ENCODE results near the gene ENTPD8.
"Not testable (repeated sequence)": the region's sequence is repeated elsewhere in the genome, so short reads cannot be mapped to it uniquely, and the experiment has no call there.

ENTPD8 gene

DNA sequence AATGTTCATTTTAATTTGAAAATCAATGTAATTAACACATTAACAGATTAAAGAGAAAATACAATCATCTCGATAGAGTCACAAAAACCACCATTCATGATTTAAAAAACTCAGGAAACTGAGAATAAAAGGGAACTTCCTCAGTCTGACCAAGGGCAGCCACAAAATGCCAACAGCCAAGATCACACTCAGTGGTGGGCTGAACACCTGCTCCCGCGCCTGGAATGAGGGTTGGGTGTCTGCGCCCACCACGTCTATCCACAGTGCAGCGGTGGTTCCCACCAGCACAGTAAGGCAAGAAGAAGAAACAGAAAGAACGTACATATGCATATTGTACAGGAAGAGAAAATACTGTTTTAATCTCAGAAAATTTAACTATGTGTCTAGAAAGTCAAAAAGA, 29.6 kb upstream of the ENTPD8 start:
- DNase-seq (ENCODE audit: insufficient read length) (no peak), FAIRE-seq (no peak)
- TF ChIP-seq TAF1 (IDR thresholded peaks at IDR 0.05; ENCODE audit: borderline replicate concordance, low read depth, low read length) (no peak), POLR2AphosphoS5 (IDR thresholded peaks at IDR 0.05; ENCODE audit: low read depth, low read length) (no peak)

DNA sequence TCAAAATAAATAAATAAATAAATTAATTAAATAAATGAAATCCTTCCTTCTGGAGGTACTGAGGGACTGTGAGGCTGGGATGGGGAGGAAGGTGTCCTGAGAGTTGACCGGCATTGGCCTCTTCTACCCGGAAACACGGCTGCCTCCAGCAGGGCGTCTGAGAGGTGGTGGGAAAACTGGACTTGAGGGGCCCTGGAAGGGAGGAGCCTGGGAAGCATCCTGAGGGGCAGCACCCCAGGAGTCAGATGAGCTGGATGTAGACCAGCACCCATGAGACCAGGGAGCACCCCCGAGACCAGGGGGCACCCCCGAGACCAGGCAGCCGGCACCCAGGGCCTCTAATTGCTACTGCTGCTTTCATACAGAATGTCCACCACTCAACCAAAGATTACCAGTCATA, 26.7 kb upstream of the ENTPD8 start:
- FAIRE-seq (no peak), DNase-seq (ENCODE audit: insufficient read length) (no peak)
- TF ChIP-seq POLR2AphosphoS5 (IDR thresholded peaks at IDR 0.05; ENCODE audit: low read depth, low read length) (no peak), TAF1 (IDR thresholded peaks at IDR 0.05; ENCODE audit: borderline replicate concordance, low read depth, low read length) (no peak), POLR2A (IDR thresholded peaks at IDR 0.05; ENCODE audit: low read depth, low read length) (no peak)

DNA sequence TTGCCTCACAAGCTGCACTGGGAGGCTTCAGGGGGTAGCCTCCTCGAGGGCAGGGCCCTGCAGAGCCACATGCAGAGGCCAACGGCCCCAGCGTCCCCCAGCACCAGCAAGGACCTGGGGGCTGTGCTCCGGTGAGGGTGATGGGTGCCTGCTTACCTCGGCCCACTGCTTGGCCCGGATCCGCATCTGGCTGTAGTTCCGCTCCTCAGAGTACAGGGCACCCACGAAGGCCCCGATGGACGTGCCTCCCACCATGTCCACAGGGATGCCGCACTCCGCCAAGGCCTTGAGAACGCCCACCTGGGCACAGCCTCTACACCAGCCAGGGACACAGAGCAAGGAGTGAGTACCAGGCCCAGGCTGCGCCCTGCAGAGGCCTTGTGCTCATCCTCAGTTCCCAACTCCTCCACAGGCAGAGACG, 26.0 kb upstream of the ENTPD8 start:
- TF ChIP-seq TAF1 (IDR thresholded peaks at IDR 0.05; ENCODE audit: borderline replicate concordance, low read depth, low read length) (no peak), POLR2A (IDR thresholded peaks at IDR 0.05; ENCODE audit: low read depth, low read length) (no peak), POLR2AphosphoS5 (IDR thresholded peaks at IDR 0.05; ENCODE audit: low read depth, low read length) (no peak)
- FAIRE-seq (no peak), DNase-seq (ENCODE audit: insufficient read length) (no peak)

DNA sequence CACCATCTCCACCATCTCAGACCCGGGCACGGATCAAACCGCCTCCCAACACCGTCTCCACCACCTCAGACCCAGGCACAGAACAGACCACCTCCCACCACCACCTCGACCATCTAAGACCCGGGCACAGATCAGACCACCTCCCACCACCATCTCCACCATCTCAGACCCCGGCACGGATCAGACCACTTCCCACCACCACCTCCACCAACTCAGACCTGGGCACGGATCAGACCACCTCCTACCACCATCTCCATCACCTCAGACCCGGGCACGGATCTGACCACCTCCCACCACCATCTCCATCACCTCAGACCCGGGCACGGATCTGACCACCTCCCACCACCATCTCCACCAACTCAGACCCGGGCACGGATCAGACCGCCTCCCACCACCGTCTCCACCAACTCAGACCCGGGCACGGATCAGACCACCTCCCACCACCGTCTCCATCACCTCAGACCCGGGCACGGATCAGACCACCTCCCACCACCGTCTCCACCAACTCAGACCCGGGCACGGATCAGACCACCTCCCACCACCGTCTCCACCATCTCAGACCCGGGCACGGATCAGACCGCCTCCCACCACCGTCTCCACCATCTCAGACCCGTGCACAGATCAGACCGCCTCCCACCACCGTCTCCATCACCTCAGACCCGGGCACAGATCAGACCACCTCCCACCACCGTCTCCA, 25.4 kb upstream of the ENTPD8 start:
- DNase-seq (ENCODE audit: insufficient read length); FAIRE-seq: not testable (repeated sequence)

GRCh38 chr9:137465720-137466388, 24.7 kb upstream of the ENTPD8 start:
- TF ChIP-seq TAF1 (IDR thresholded peaks at IDR 0.05; ENCODE audit: borderline replicate concordance, low read depth, low read length), result no peak
- TF ChIP-seq POLR2A (IDR thresholded peaks at IDR 0.05; ENCODE audit: low read depth, low read length), result no peak
- no peak for TF ChIP-seq POLR2AphosphoS5 (IDR thresholded peaks at IDR 0.05; ENCODE audit: low read depth, low read length)
- DNase-seq (ENCODE audit: insufficient read length), result no peak
- no peak for FAIRE-seq

DNA sequence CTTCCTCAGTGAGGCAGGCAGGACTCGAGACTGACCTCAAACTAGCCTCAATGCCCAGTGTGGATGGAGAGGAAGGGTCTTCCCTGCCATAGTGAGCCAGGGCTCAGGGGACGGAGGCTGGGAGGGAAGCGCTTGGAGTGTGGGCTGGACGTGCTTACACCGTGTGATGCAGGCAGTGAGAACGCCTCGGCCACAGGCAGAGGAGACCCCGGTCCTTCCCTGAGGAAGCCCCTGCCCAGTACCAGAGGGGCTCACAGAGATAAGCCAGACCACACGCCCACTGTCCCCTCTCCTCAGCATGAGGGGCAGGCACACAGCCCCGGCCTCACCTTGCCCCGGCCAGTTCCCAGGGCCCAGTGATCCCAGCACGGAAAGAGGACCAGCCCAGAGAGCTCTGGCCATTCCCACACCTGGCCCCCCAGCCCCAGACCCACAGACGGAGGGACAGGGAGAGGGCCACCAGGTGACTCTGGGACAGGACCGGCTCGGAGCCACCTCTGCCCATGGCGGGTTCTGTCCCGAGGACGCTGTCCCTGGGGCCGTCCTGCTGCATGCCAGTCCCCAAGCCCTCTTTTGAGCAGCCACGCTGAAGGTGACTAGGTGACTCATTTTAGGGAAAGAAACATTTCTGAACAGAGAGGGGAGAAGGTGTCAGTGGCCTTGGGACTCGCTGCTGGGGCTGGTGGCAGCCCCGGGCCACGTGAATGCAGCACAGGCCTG, 24.0 kb upstream of the ENTPD8 start:
- FAIRE-seq, result no peak
- DNase-seq (ENCODE audit: insufficient read length), result no peak
- TF ChIP-seq POLR2A (IDR thresholded peaks at IDR 0.05; ENCODE audit: low read depth, low read length) (no peak), TAF1 (IDR thresholded peaks at IDR 0.05; ENCODE audit: borderline replicate concordance, low read depth, low read length) (no peak), POLR2AphosphoS5 (IDR thresholded peaks at IDR 0.05; ENCODE audit: low read depth, low read length) (no peak)

DNA sequence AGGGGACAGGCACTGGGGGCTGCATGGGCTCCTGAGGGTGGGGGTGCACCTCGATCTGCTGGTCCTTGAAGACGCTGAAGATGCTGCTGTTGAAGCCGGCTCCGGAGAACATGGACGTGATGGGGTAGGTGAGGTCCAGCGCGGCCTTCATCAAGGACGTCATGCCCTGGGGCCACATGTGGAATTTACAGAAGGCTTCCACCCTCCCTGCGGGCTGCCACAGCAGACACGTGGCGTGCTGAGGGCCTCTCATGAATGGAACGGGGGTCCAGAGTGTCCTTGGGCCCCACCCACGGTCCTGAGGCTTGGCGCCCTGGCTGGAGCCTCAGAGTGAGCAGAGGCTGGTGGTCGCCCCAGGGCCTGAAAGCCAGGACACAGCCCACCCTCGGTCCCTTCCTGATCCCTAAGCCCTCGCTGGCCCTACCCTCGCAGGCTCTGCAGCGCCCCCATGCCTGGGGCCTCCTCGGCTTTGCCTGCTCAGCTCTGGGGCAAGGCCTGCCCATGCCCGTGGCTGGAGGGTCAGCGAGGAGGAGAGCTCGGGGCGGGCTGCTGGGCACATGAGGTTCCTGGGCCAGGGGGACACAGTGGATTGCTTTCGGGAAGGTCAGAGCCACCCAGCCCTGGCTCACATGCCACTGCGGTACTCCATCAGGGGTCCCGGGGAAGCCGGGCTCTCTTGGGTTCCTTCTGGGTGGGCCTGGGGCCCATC, 23.3 kb upstream of the ENTPD8 start:
- no peak for TF ChIP-seq TAF1 (IDR thresholded peaks at IDR 0.05; ENCODE audit: borderline replicate concordance, low read depth, low read length)
- no peak for TF ChIP-seq POLR2AphosphoS5 (IDR thresholded peaks at IDR 0.05; ENCODE audit: low read depth, low read length)
- no peak for TF ChIP-seq POLR2A (IDR thresholded peaks at IDR 0.05; ENCODE audit: low read depth, low read length)
- no peak for DNase-seq (ENCODE audit: insufficient read length)
- FAIRE-seq, result no peak

GRCh38 chr9:137463931-137464290, 22.8 kb upstream of the ENTPD8 start:
- DNase-seq (ENCODE audit: insufficient read length) (no peak), FAIRE-seq (no peak)
- no peak for TF ChIP-seq POLR2A (IDR thresholded peaks at IDR 0.05; ENCODE audit: low read depth, low read length)
- no peak for TF ChIP-seq TAF1 (IDR thresholded peaks at IDR 0.05; ENCODE audit: borderline replicate concordance, low read depth, low read length)
- TF ChIP-seq POLR2AphosphoS5 (IDR thresholded peaks at IDR 0.05; ENCODE audit: low read depth, low read length), result no peak

GRCh38 chr9:137462986-137463930, 22.1 kb upstream of the ENTPD8 start:
- FAIRE-seq, result no peak
- DNase-seq (ENCODE audit: insufficient read length), result no peak
- no peak for TF ChIP-seq POLR2A (IDR thresholded peaks at IDR 0.05; ENCODE audit: low read depth, low read length)
- no peak for TF ChIP-seq TAF1 (IDR thresholded peaks at IDR 0.05; ENCODE audit: borderline replicate concordance, low read depth, low read length)
- no peak for TF ChIP-seq POLR2AphosphoS5 (IDR thresholded peaks at IDR 0.05; ENCODE audit: low read depth, low read length)

DNA sequence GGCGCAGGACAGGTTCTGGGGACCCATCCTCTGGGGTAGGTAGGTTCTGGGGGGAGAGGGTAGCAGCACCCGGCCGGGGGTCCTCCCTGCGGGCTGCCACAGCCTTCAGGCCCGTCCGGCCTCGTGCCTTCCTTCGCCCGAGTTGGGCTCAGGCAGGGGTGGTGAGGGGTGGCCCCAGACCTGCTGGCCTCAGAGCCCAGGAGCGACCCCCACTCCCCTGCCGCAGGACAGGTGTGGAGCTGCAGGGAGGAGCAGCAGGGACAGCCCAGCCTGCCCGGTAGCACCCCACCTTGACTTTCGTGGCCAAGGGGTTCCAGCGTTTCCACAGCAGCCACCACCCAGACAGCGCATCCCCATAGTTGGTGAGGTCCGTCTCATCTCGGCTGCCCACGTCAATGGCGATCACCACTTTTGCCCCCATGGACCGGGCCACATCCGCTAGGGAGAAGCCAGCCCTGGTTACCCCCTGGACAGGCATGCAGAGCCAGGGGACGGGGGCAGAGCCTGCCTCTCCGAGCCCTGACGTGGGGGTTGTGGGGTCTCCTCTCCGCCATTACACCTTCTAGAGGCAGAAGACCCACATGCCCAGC, 21.3 kb upstream of the ENTPD8 start:
- FAIRE-seq, result no peak
- TF ChIP-seq POLR2A (IDR thresholded peaks at IDR 0.05; ENCODE audit: low read depth, low read length), result no peak
- no peak for TF ChIP-seq TAF1 (IDR thresholded peaks at IDR 0.05; ENCODE audit: borderline replicate concordance, low read depth, low read length)
- no peak for TF ChIP-seq POLR2AphosphoS5 (IDR thresholded peaks at IDR 0.05; ENCODE audit: low read depth, low read length)
- DNase-seq (ENCODE audit: insufficient read length), result no peak

Measured in GM12892 (cell line).